ENCODE measurements around the gene SIDT2. TPM values are rescaled to one million over a fixed set of nuclear protein-coding genes. Genes with fewer than 3 reads are reported as not detected.
A peak's percentile ranks its signal among the peaks of the same experiment; 100 is the strongest.

SIDT2 gene
- total RNA-seq, 1 experiment from 2014 or later = 20.3 TPM

- Histone ChIP-seq H3K79me2 (ENCODE audit: low read depth) (no peaks in the 10 kb centered on the region), H3K9me3 (ENCODE audit: insufficient read depth, low read depth) (no peaks in the 10 kb centered on the region), H3K27ac (no peak overlapping the region), H3F3A (ENCODE audit: insufficient read depth, low read depth) (no peaks in the 10 kb centered on the region), H3K4me3 (no peak overlapping the region), H3K36me3 (ENCODE audit: low read depth) (no peaks in the 10 kb centered on the region), H2AFZ (no peak overlapping the region), H4K20me1 (ENCODE audit: insufficient read depth) (no peaks in the 10 kb centered on the region; the same call in 1 of the 2 replicates), H3K4me2 (no peak overlapping the region), H3K9me2 (ENCODE audit: insufficient read depth) (no peaks in the 10 kb centered on the region), H3K4me1 (replicated peaks; ENCODE audit: insufficient read depth) (no peaks in the 10 kb centered on the region), H3K27me3 (ENCODE audit: insufficient read depth, low read depth) (no peaks in the 10 kb centered on the region)
- TF ChIP-seq CTCF (conservative IDR thresholded peaks at IDR 0.05) (no peak), EZH2 (IDR thresholded peaks at IDR 0.05; ENCODE audit: low read depth) (no peak)
- CTCF ChIA-PET = no interaction called here
- POLR2A ChIA-PET (ENCODE audit: unreplicated experiment) = no interaction called here
- DNase-seq = no peak
- intact Hi-C loops (cut with micrococcal nuclease; ENCODE audit: unreplicated experiment) = no loop called here
- BruUV-seq (replicated peaks) = no TSS peak
Observed at GRCh38 chr11:117197006-117197405, 18.5 kb downstream of the SIDT2 start.

GRCh38 chr11:117197516-117198456, 19.2 kb downstream of the SIDT2 start:
- Histone ChIP-seq H4K20me1 (ENCODE audit: insufficient read depth) (no peaks in the 10 kb centered on the region; the same call in 1 of the 2 replicates), H3K27me3 (ENCODE audit: insufficient read depth, low read depth) (no peaks in the 10 kb centered on the region), H3K36me3 (ENCODE audit: low read depth) (no peaks in the 10 kb centered on the region), H3K4me2 (no peak overlapping the region), H3K9me3 (ENCODE audit: insufficient read depth, low read depth) (no peaks in the 10 kb centered on the region), H3K27ac (no peak overlapping the region), H3K4me1 (replicated peaks; ENCODE audit: insufficient read depth) (no peaks in the 10 kb centered on the region), H3K9me2 (ENCODE audit: insufficient read depth) (no peaks in the 10 kb centered on the region), H2AFZ (no peak overlapping the region), H3K79me2 (ENCODE audit: low read depth) (no peaks in the 10 kb centered on the region), H3K4me3 (no peak overlapping the region), H3F3A (ENCODE audit: insufficient read depth, low read depth) (no peaks in the 10 kb centered on the region)
- DNase-seq = no peak
- BruUV-seq (replicated peaks) = no TSS peak
- ChIA-PET CTCF (no interaction called here), POLR2A (ENCODE audit: unreplicated experiment) (no interaction called here)
- TF ChIP-seq EZH2 (IDR thresholded peaks at IDR 0.05; ENCODE audit: low read depth) = no peak
- peak; percentile 34; the same call in 1 of the 2 replicates for TF ChIP-seq CTCF (conservative IDR thresholded peaks at IDR 0.05)
- intact Hi-C loops (cut with micrococcal nuclease; ENCODE audit: unreplicated experiment) = no loop called here

DNA sequence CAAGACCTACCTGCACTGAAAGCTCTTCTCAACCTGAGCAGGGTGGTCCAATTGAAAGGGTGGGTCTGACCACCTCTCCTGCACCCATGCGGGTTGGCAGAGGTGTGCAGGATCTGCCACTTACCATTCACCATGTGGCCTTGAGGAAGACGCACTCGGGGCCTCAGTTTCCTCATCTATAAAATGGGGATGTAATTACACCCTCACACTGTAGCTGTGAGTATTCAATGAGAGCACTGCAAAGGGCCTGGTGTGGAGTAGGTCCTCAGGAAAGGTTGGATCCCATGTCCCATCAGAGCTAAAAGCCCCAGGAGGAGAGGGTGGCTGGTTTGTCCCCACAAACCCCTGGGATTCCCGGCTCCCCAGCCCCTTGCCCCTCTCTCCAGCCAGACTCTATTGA, 20.1 kb downstream of the SIDT2 start:
- Histone ChIP-seq H3K27ac (no peak overlapping the region), H3F3A (ENCODE audit: insufficient read depth, low read depth) (no peaks in the 10 kb centered on the region), H3K79me2 (ENCODE audit: low read depth) (no peaks in the 10 kb centered on the region), H3K36me3 (ENCODE audit: low read depth) (no peaks in the 10 kb centered on the region), H3K9me3 (ENCODE audit: insufficient read depth, low read depth) (no peaks in the 10 kb centered on the region), H3K4me1 (replicated peaks; ENCODE audit: insufficient read depth) (no peaks in the 10 kb centered on the region), H3K4me3 (no peak overlapping the region), H2AFZ (no peak overlapping the region), H3K4me2 (no peak overlapping the region), H4K20me1 (ENCODE audit: insufficient read depth) (no peaks in the 10 kb centered on the region; the same call in 1 of the 2 replicates), H3K27me3 (ENCODE audit: insufficient read depth, low read depth) (no peaks in the 10 kb centered on the region), H3K9me2 (ENCODE audit: insufficient read depth) (no peaks in the 10 kb centered on the region)
- POLR2A ChIA-PET (ENCODE audit: unreplicated experiment) = no interaction called here
- TF ChIP-seq EZH2 (IDR thresholded peaks at IDR 0.05; ENCODE audit: low read depth) (no peak), CTCF (conservative IDR thresholded peaks at IDR 0.05) (no peak)
- DNase-seq = no peak
- CTCF ChIA-PET = no interaction called here
- no TSS peak for BruUV-seq (replicated peaks)
- intact Hi-C loops (cut with micrococcal nuclease; ENCODE audit: unreplicated experiment) = no loop called here
